DOHH2 (cell line): Measurements from ENCODE around the gene TUBD1.

Experiments
- H3F3A ChIP-seq: fragments of 200-600 bp; sonication (generic), shearing (Covaris generic); 2 replicates; pipeline ENCODE4 v1.6.0; 2016; ENCODE audit warnings: antibody characterized with exemption, mild to moderate bottlenecking; ENCODE audit not compliant: control insufficient read depth, insufficient read depth
- H3K27ac ChIP-seq: fragments of 200-600 bp; sonication (generic); 2 replicates; pipeline ENCODE4 v1.5.1; 2014; ENCODE audit warnings: low read depth, mild to moderate bottlenecking, low read length, moderate library complexity
- H3K27me3 ChIP-seq: fragments of 200-600 bp; sonication (generic); 2 replicates; pipeline ENCODE4 v1.6.1; 2014; ENCODE audit warnings: mild to moderate bottlenecking, low read length, mixed read lengths; ENCODE audit not compliant: control insufficient read depth
- H3K36me3 ChIP-seq: fragments of 200-600 bp; sonication (generic); 2 replicates; pipeline ENCODE4 v1.6.1; 2014; ENCODE audit warnings: mild to moderate bottlenecking, low read length, moderate library complexity, mixed read lengths; ENCODE audit not compliant: control insufficient read depth
- H3K4me1 ChIP-seq: fragments of 200-600 bp; sonication (generic); 2 replicates; pipeline ENCODE4 v1.6.1; 2014; ENCODE audit warnings: mild to moderate bottlenecking, low read length, mixed read lengths; ENCODE audit not compliant: control insufficient read depth
- H3K4me2 ChIP-seq: fragments of 200-600 bp; sonication (generic); 2 replicates; pipeline ENCODE4 v1.6.0; 2014; ENCODE audit warnings: mild to moderate bottlenecking, low read length, moderate library complexity
- H3K4me3 ChIP-seq: fragments of 200-600 bp; sonication (generic); 2 replicates; pipeline ENCODE4 v1.5.1; 2014; ENCODE audit warnings: mild to moderate bottlenecking, low read length, mixed read lengths
- H3K79me2 ChIP-seq: fragments of 200-600 bp; sonication (generic); 2 replicates; pipeline ENCODE4 v1.6.1; 2014; ENCODE audit warnings: mild to moderate bottlenecking, low read length, mixed read lengths; ENCODE audit not compliant: control insufficient read depth
- H3K9me2 ChIP-seq: fragments of 200-600 bp; sonication (generic); replicated peaks from 2 replicates; pipeline ENCODE4 v1.6.1; 2014; ENCODE audit warnings: mild to moderate bottlenecking, low read length, mixed read lengths; ENCODE audit not compliant: control insufficient read depth
- H3K9me3 ChIP-seq: fragments of 200-600 bp; sonication (generic); 2 replicates; pipeline ENCODE4 v1.6.1; 2014; ENCODE audit warnings: antibody characterized with exemption, low read length, mixed read lengths; ENCODE audit not compliant: control insufficient read depth, insufficient read depth
- H4K20me1 ChIP-seq: fragments of 200-600 bp; sonication (generic); 2 replicates; pipeline ENCODE4 v1.6.0; 2014; ENCODE audit warnings: low read depth, mild to moderate bottlenecking, antibody characterized with exemption, low read length, moderate library complexity; ENCODE audit not compliant: control insufficient read depth, insufficient read depth
- EZH2phosphoT487 ChIP-seq: fragments of 200-600 bp; sonication (generic); IDR thresholded peaks from 2 replicates; pipeline ENCODE4 v1.6.1; 2017; ENCODE audit warnings: borderline replicate concordance, mild to moderate bottlenecking, antibody characterized with exemption, low read length, moderate library complexity, mixed read lengths
- TF ChIP-seq, protein P1 (sequence below): fragments of 200-600 bp; sonication (generic); IDR thresholded peaks from one replicate; pipeline ENCODE4 v1.5.1; 2014; ENCODE audit warnings: antibody characterized with exemption, mild to moderate bottlenecking, low read depth, low read length; ENCODE audit not compliant: poor library complexity, severe bottlenecking

Gene TUBD1

DNA sequence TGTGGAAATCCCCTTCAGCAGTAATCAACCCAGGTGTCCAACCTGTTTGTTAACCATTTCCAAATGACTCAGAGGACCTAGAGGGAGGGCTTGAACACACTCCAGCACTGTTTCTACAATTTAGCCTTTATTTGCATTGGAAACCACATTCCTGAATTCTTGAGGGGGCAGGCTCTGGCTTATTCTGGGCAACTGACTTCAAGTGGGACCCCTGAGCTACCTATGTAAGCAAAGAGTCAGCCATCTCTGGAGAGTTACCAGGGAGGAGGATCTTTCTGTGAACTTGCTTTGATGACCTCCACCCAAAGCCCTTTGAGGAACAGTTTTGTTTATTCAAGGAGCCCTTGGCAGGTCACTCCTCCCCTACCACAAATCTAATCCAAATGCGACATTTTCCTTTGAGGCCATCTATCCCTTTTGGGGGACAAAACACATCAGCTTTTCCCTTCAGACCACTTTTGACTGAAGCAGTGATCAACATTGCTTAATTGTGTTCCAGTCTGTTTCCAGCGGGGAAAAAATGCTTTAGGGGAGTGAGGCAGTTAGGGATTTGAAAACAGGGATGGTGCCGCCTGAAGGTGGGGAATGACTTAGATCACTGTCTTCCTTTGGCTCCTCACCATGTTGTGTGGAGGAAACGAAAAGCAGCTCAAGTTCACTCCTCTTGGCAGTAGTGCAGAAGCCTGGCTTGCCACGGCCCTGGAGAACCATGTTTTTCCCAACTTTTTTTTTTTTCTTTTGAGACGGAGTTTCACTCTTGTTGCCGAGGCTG, 46.2 kb downstream of the TUBD1 start:
- peaks cover 4% of the 10 kb centered on the region; the same call in 1 of the 2 replicates for H3K36me3 ChIP-seq
- no peaks in the 10 kb centered on the region for H3K9me2 ChIP-seq
- peak overlapping the region; percentile 91 for H3K27ac ChIP-seq
- peaks cover 42% of the 10 kb centered on the region; the same call in 1 of the 2 replicates for H3K79me2 ChIP-seq
- H3K4me3 ChIP-seq = peak overlapping the region; percentile 56
- peak overlapping the region; percentile 93 for H3K4me2 ChIP-seq
- H3F3A ChIP-seq = peaks cover 27% of the 10 kb centered on the region
- TF ChIP-seq EZH2phosphoT487 = no peak
- TF ChIP-seq, protein P1, sequence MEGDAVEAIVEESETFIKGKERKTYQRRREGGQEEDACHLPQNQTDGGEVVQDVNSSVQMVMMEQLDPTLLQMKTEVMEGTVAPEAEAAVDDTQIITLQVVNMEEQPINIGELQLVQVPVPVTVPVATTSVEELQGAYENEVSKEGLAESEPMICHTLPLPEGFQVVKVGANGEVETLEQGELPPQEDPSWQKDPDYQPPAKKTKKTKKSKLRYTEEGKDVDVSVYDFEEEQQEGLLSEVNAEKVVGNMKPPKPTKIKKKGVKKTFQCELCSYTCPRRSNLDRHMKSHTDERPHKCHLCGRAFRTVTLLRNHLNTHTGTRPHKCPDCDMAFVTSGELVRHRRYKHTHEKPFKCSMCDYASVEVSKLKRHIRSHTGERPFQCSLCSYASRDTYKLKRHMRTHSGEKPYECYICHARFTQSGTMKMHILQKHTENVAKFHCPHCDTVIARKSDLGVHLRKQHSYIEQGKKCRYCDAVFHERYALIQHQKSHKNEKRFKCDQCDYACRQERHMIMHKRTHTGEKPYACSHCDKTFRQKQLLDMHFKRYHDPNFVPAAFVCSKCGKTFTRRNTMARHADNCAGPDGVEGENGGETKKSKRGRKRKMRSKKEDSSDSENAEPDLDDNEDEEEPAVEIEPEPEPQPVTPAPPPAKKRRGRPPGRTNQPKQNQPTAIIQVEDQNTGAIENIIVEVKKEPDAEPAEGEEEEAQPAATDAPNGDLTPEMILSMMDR = no peak
- no peaks in the 10 kb centered on the region for H4K20me1 ChIP-seq
- no peaks in the 10 kb centered on the region for H3K9me3 ChIP-seq
- H3K4me1 ChIP-seq = peaks cover 63% of the 10 kb centered on the region
- no peaks in the 10 kb centered on the region for H3K27me3 ChIP-seq

DNA sequence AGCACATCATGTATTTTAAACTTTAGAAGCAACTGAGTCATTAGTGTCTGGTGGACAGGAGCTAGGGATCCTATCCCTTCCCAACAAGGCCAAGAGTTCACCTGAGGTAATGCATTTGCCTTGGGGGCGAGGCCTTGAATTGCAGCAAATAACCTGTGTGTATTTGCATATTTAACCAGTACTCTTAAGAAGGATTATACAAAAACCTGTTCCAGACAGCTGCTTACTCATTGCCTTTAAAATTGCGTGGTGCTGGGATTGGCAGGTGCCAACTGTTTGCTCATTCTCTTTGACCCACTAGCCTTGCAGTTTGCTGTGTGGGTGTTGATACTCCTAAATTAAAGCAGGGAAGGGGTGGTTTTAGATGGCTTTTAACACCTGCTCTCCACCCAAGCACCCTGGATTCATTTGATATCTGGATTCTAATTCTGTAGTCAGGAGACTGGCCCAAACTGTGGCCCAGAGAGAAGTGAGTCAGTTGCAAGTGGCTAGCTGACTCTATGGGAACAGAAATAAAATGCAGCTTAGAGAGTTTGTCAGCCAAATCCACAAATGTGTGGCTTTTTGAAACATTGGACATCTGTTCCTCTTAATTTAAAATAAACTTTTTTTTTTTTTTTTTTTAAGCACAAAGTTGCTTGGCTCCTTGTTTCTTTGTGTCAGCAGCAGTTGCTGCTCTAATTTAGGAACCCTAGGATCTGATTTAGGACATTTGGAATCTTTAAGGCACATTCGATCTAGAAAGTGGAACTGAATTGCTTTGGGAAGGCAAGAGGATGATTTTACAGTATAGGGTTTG, 46.9 kb downstream of the TUBD1 start:
- H3K4me1 ChIP-seq = peaks cover 70% of the 10 kb centered on the region

DNA sequence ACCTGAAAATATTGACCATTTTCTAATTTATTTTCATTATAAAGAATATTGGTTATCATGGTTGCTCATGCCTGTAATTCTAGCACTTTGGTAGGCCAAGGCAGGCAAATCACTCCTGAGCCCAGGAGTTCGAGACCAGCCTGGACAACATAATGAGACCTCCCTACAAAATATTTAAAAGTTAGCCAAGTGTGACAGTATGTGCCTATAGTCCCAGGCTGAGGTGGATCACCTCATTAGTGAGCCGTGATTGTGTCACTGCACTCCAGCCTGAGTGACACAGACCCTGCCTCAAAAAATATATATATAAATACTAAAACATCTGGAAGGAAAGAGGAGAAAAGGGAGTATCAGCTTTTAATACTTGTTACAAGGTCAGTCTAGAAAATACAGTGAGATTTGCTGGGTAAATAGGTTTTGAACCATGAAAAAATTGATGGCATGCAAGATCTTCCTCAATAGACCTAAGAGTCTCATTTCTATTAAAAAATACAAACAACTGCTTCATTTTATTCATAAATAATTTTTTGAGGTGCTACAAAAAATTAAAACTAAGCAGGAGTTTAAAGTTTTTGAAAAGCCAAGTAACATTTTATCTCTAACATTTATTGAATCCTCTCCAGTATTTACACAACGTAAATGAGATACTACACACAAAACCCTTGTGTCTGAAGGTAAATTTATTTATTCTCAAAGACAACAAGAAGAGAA, 47.7 kb downstream of the TUBD1 start:
- Histone ChIP-seq H4K20me1 (no peaks in the 10 kb centered on the region), H3K9me3 (no peaks in the 10 kb centered on the region), H3F3A (peaks cover 27% of the 10 kb centered on the region), H3K9me2 (no peaks in the 10 kb centered on the region), H3K4me2 (peak overlapping the region; percentile 93), H3K27ac (peak overlapping the region; percentile 91), H3K4me3 (peak overlapping the region; percentile 56), H3K4me1 (peaks cover 78% of the 10 kb centered on the region), H3K79me2 (peaks cover 55% of the 10 kb centered on the region), H3K27me3 (no peaks in the 10 kb centered on the region), H3K36me3 (peaks cover 17% of the 10 kb centered on the region)
- TF ChIP-seq EZH2phosphoT487 = no peak
- TF ChIP-seq, protein P1 = no peak

More for the DNA sequence above, 46.9 kb downstream of the TUBD1 start:
- Histone ChIP-seq H3K9me2 (no peaks in the 10 kb centered on the region), H3K27ac (peak overlapping the region; percentile 91), H3K4me3 (peak overlapping the region; percentile 56), H3K9me3 (no peaks in the 10 kb centered on the region), H3K4me2 (peak overlapping the region; percentile 93), H4K20me1 (no peaks in the 10 kb centered on the region), H3K27me3 (no peaks in the 10 kb centered on the region), H3K79me2 (peaks cover 47% of the 10 kb centered on the region), H3F3A (peaks cover 27% of the 10 kb centered on the region), H3K36me3 (peaks cover 9% of the 10 kb centered on the region)
- no peak for TF ChIP-seq EZH2phosphoT487
- TF ChIP-seq, protein P1 = no peak
